Endothelial cell of umbilical vein (primary cell): ENCODE results near the gene CRB1. TPM values are rescaled to one million over a fixed set of nuclear protein-coding genes. Genes with fewer than 3 reads are reported as not detected.

Experiments
- BruUV-seq: library from RNA; stranded (reverse); fragments of 400-500 nt; replicated peaks from 2 replicates; lab custom pipeline; 2021; lab: Mats Ljungman, UMichigan
- CTCF ChIA-PET: fragments of 300-600, 350-600 bp; sonication (Branson Sonifier 250); formaldehyde crosslinking; loops from one replicate; lab custom pipeline; 2021; ENCODE audit warnings: antibody characterized with exemption, inconsistent platforms; lab: Charles Lee
- POLR2A ChIA-PET: fragments of 300-600, 350-600 bp; sonication (Branson Sonifier 250); formaldehyde crosslinking; loops from one replicate; lab custom pipeline; 2021; ENCODE audit warnings: antibody characterized with exemption, inconsistent platforms; lab: Charles Lee
- DNase-seq: peaks from one replicate; pipeline ENCODE4 v3.0.0-alpha.2; 2011; ENCODE audit warnings: low read depth, low spot score
- FAIRE-seq: peaks from 2 replicates; lab custom pipeline; 2011; peaks lifted over from hg19 to GRCh38; lab: Jason Lieb, UNC
- H2AFZ ChIP-seq: 2 replicates; pipeline ENCODE4 v1.6.0; 2012; ENCODE audit warnings: low read depth, low read length, control low read depth, inconsistent platforms
- H3K27ac ChIP-seq: 2 replicates; pipeline ENCODE4 v1.5.1; 2011; ENCODE audit warnings: low read depth, mild to moderate bottlenecking, control low read depth, low read length, moderate library complexity; ENCODE audit not compliant: insufficient read depth
- H3K27me3 ChIP-seq, 2 experiments: 2 replicates each; pipeline versions ENCODE4 v1.6.0 to v1.6.1; 2011; ENCODE audit warnings: low read length in 2 of 2, mixed read lengths in 1 of 2; ENCODE audit not compliant: control insufficient read depth in 2 of 2, insufficient read depth in 2 of 2
- H3K36me3 ChIP-seq, 2 experiments: 2 replicates in 1 of 2; 3 replicates in 1 of 2; pipeline ENCODE4 v1.5.1; 2011; ENCODE audit warnings: low read length in 2 of 2, mild to moderate bottlenecking in 1 of 2, moderate library complexity in 1 of 2; ENCODE audit not compliant: control insufficient read depth in 2 of 2, insufficient read depth in 2 of 2; ENCODE audit errors: extremely low read depth in 1 of 2
- H3K4me1 ChIP-seq: 3 replicates; pipeline ENCODE4 v1.5.1; 2011; ENCODE audit warnings: mild to moderate bottlenecking, low read length; ENCODE audit not compliant: control insufficient read depth, insufficient read depth; ENCODE audit errors: extremely low read depth
- H3K4me2 ChIP-seq: 2 replicates; pipeline ENCODE4 v1.6.1; 2011; ENCODE audit warnings: low read length, control low read depth, mixed read lengths; ENCODE audit not compliant: insufficient read depth
- H3K4me3 ChIP-seq, 3 experiments: fragments of 200-600 bp in 1 of 3; sonication (generic), shearing (Covaris generic) in 1 of 3; replicated peaks in 1 of 3; 2 replicates each; pipeline ENCODE4 v1.5.1; 2011 to 2016; ENCODE audit warnings: control low read depth in 3 of 3, low read length in 3 of 3, mild to moderate bottlenecking in 2 of 3, inconsistent platforms in 1 of 3, low read depth in 1 of 3, moderate library complexity in 1 of 3; ENCODE audit not compliant: insufficient read depth in 1 of 3
- H3K79me2 ChIP-seq: 2 replicates; pipeline ENCODE4 v1.6.0; 2012; ENCODE audit warnings: low read length, inconsistent platforms; ENCODE audit not compliant: control insufficient read depth, insufficient read depth
- H3K9ac ChIP-seq: replicated peaks from 2 replicates; pipeline ENCODE3; 2011; ENCODE audit warnings: low read length, control low read depth; ENCODE audit not compliant: insufficient read depth; ENCODE audit errors: extremely low read depth
- H3K9me1 ChIP-seq: replicated peaks from 3 replicates; pipeline ENCODE4 v1.6.0; 2011; ENCODE audit warnings: mild to moderate bottlenecking, low read length; ENCODE audit not compliant: control insufficient read depth, insufficient read depth; ENCODE audit errors: extremely low read depth
- H3K9me3 ChIP-seq: replicated peaks from 2 replicates; pipeline ENCODE4 v1.5.1; 2012; ENCODE audit warnings: low read length, inconsistent platforms; ENCODE audit not compliant: control insufficient read depth, insufficient read depth
- H4K20me1 ChIP-seq: replicated peaks from 2 replicates; pipeline ENCODE3; 2011; ENCODE audit warnings: mild to moderate bottlenecking, low read length; ENCODE audit not compliant: control insufficient read depth, insufficient read depth; ENCODE audit errors: extremely low read depth
- CTCF ChIP-seq, 2 donors: IDR thresholded peaks; 1 replicate in 1 of 2; 2 replicates in 1 of 2; pipeline ENCODE4 v1.5.1; 2011; ENCODE audit warnings: low read length in 2 of 2, mild to moderate bottlenecking in 2 of 2, moderate library complexity in 2 of 2, control low read depth in 1 of 2, inconsistent platforms in 1 of 2, low read depth in 1 of 2; ENCODE audit not compliant: insufficient read depth in 1 of 2; ENCODE audit errors: extremely low read depth in 1 of 2
- MAX ChIP-seq: IDR thresholded peaks from 2 replicates; pipeline ENCODE4 v1.6.1; 2011; ENCODE audit not compliant: insufficient read depth, insufficient read length
- dilution Hi-C: fragments of 300-500 bp; cut with MboI; formaldehyde crosslinking; loops from one replicate; pipeline ENCODE4 v1.15.0; 2019; ENCODE audit warnings: low sequenced_read_pairs; ENCODE audit not compliant: extremely low pct_ligation_motif_present
- intact Hi-C: fragments of 100-400 bp; cut with micrococcal nuclease; formaldehyde crosslinking; loops from one replicate; pipeline ENCODE4 v1.10.0; 2022
- polyA plus RNA-seq, 4 experiments: library from polyadenylated mRNA; depleted of rRNA in 3 of 4; stranded (reverse) in 3 of 4; unstranded in 1 of 4; fragments of >200 nt; gene quantifications; 2 replicates each; pipeline versions ENCODE4 v1.2.1 to v1.2.3, GENCODE V29; 2011 to 2012; ENCODE audit warnings: missing spikeins in 1 of 4
- total RNA-seq: library from RNA; stranded (reverse); gene quantifications from 2 replicates; pipeline ENCODE4 v1.2.3, GENCODE V29; 2021

The CRB1 gene
- total and polyA plus RNA-seq, 2 donors (not counting 3 experiments of a cell fraction or from before 2014, with no cell fraction given), result not detected

- POLR2A ChIA-PET, result interaction anchor here (0.6 kb wide), 1 partner anchor 29 kb away, joined by 3 read pairs; no protein-coding TSS in a partner anchor
- H3K27ac ChIP-seq, result no peak overlapping the region
- no TSS peak for BruUV-seq
Measured at GRCh38 chr1:197391303-197392226, 123.5 kb downstream of the CRB1 start.

More at GRCh38 chr1:197391303-197392226, 123.5 kb downstream of the CRB1 start:
- DNase-seq (no peak), FAIRE-seq (no peak)
- no peak overlapping the region for H2AFZ ChIP-seq
- no peaks in the 10 kb centered on the region for H4K20me1 ChIP-seq
- no peaks in the 10 kb centered on the region for H3K27me3 ChIP-seq
- intact Hi-C loops, result no loop called here
- H3K9ac ChIP-seq, result no peak overlapping the region
- no peaks in the 10 kb centered on the region for H3K4me1 ChIP-seq
- H3K9me1 ChIP-seq, result no peaks in the 10 kb centered on the region
- TF ChIP-seq CTCF (IDR thresholded peaks at IDR 0.05; ENCODE audit: extremely low read depth in 1 of 2, insufficient read depth in 1 of 2, low read depth in 1 of 2, low read length in 2 of 2) (no peak), MAX (no peak)
- CTCF ChIA-PET, result interaction anchor here (1.2 to 3.4 kb wide), 5 partner anchors 8 to 167 kb away, joined by 3 to 34 read pairs (median 3); no protein-coding TSS in a partner anchor
- H3K36me3 ChIP-seq, result no peaks in the 10 kb centered on the region
- no peak overlapping the region for H3K4me3 ChIP-seq
- dilution Hi-C loops, result no loop called here
- H3K79me2 ChIP-seq, result no peaks in the 10 kb centered on the region
- H3K9me3 ChIP-seq, result no peaks in the 10 kb centered on the region
- H3K4me2 ChIP-seq, result no peak overlapping the region
